Endothelial cell of hepatic sinusoid (primary cell): ENCODE data around the gene MC3R.
"Not testable (repeated sequence)": the region's sequence is repeated elsewhere in the genome, so short reads cannot be mapped to it uniquely, and the experiment has no call there.

Source experiments
- in situ Hi-C: cut with HindIII; loops from 2 replicates; pipeline ENCODE4 v1.10.0; 2017; ENCODE audit warnings: low sequenced_read_pairs

MC3R gene

DNA sequence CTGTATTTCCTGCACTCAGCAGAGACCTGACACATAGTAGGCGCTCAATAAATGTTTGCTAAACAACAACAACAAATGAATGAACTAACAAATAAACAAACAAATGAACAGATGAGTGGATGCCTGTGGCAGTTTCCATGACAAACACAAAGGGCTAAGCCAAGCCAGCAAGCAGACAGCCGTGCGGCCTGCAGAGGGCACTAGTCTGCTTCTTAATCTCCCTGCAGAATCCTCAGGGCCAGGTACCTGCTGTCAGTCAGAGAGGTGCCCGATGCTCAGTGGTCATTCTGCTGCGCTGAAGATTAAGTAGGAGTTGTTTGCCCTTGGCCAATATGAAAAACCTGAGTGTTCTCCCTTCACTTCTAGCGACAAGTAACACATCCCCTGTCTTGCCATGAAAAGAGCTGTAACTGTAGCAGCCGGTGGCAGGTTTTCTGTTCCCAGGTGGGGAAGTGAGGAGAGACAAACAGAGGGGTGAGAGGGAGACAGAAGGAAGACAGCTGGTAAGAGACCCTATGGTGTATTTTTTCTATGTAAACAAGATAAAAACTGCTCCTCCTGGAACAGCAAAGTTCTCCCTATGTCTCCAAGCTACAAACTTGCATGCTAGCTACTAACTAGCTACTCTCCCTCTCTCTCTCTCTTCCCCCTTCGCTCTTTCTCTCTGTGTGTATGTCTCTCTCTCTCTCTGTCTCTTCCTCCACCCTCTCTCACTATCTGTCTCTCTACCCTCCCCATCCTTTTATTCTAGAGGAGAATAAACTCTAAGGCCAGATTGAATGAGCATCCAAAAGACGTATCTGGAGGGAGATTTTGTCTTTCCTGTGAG is at the start of gene MC3R:
MC3R (plus strand) TSS at position 779 of the 829 bp plus-strand sequence. CDS start 112 bp downstream, outside the sequence.
- in situ Hi-C loops: no loop called here

DNA sequence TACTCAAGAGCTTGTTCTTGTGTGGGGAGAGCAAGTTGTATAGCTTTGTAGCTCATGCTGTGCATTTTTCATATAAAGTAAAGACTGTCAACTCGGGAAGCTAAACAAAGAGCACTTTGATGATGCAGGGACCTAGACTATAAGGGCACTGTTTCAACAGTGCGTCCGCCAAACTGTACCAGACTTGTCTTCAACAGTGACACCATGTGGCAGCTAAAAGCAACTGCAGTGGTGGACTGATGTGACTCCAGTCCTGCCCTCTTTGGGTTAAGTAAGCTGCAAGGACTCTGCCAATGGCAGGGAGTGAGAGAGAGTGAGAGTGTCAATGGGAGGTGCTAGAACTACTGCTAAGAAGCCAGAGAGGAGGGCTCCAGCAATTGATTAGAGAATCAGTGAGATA is 48.1 kb upstream of the MC3R start:
- in situ Hi-C loops: no loop called here

DNA sequence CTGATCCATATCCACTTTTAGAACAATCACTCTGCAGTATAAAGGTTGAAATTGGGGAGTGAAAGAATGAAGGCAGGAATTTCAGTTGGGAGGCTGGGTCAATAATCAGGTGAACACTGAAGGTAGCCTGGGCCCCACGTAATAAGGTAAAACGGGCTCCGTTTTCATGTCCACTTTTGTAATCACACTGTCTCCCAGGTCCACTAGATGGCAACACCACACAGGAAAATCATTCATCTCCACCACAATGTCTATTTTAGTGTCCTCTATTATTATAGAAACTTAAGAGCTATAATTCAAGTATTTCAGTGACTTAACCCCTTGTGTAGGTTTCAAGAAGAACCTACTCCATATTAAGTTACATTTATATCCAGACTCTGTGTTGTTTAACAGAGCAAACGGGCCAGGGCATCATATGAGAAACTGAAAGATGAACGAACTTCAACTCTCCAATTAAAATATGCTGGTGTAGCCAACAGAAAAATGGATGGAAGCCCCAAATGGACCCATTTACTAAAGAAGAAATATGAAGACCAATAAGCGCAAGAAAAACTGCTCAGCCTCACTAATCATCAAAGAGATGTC is 45.9 kb upstream of the MC3R start:
- in situ Hi-C loops: no loop called here

DNA sequence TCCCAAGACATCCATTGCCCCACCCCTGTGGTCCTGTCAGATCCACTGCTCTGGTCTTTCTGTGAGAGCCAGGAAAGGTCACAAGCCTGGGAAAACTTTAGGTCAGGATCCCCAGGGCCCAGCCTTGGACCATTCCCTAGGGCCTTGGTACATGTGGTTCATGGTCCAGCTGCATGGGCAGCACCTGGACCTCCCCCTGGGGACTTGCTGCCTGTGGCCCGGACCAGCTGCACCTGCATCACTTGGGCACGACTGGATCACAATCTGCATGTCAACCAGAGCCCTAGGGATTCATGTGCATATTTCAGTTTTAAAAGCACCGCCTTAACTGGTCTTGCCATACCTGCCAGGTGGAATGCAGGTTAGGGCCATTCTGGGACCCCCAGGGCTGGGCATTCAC is 44.3 kb upstream of the MC3R start:
- in situ Hi-C loops: no loop called here

DNA sequence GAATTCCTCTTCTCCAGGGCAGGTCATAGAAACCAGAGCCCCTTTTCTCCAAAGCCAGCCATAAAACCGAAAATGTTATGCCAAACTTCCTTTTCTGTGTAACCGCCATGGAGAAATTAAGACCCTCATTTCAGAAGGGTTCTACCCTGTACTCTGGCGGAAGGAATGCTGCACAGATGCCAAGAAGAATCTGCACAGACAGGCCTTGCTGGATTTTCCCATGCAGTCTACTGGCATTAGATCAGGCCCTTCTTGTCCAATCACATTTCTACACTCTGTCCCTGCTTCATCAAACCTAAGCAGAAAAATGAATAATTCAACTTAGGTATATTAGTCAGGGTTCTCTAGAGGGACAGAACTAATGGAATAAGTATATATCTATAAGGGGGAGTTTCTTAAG is 43.2 kb upstream of the MC3R start:
- in situ Hi-C loops: no loop called here

DNA sequence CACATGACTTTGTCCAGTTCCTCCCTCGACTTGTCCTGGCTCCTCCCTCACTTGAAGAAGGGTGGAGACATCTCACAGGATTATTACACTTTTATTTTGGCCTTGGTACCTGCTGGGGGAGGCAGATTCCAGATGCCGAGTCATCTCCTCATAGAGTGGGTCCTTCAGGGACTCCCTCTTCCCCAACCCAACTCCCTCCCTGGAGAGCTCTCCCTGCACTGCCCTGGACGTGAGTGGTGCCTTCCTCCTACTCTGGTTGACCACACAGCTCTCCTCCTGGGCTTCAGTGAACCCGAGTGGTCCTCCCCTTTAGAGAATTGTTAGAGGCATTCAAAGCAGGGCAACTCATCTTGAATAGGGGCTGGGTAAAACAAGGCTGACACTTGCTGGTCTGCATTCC is 40.9 kb upstream of the MC3R start:
- in situ Hi-C loops: no loop called here

DNA sequence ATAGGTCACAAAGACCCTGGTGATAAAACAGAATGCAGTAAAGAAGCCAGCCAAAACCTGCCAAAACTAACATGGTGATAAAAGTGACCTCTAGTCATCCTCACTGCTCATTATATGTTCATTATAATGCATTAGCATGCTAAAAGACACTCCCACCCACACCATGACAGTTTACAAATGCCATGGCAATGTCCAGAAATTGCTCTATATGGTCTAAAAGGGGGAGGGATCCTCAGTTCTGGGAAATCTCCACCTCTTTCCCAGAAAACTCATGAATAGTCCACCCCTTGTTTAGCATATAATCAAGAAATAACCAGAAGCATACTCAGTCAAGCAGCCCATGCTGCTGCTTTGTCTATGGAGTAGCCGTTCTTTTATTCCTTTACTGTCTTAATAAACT is 40.4 kb upstream of the MC3R start:
- in situ Hi-C loops: no loop called here

DNA sequence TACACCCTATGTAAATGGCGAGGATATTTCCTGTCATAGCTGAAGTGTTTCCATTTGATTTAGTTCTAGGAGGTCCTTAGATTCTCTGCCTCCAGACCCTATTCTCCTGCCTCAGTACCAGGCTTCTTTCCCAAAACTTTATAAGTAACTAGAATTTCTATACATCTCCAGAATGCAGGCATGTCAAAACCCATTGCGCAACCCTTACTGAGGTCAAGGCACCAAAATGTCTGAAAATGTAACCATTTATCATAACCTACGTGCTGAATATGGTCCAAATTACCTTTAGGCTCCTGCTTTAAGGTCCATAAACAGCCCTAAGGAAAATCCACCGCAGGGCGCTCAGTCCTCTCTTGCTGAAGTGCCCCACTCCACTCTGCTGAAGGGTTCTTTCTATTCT is 37.5 kb upstream of the MC3R start:
- in situ Hi-C loops: no loop called here

DNA sequence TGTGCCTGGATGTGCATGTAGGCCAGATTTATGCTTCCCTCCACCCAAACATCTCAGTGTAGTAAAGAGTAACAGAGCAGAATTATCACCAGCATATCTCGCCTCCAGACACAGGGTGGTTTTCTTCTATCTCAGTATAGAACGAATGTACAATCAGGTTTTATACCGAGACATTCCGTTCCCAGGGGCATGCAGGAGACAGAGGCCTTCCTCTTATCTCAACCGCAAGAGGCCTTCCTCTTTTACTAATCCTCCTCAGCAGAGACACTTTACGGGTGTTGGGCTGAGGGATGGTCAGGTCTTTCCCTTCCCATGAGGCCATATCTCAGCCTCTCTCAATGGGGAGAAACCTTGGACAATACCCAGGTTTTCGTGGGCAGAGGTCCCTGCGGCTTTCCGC is 36.4 kb upstream of the MC3R start:
- in situ Hi-C loops: no loop called here

DNA sequence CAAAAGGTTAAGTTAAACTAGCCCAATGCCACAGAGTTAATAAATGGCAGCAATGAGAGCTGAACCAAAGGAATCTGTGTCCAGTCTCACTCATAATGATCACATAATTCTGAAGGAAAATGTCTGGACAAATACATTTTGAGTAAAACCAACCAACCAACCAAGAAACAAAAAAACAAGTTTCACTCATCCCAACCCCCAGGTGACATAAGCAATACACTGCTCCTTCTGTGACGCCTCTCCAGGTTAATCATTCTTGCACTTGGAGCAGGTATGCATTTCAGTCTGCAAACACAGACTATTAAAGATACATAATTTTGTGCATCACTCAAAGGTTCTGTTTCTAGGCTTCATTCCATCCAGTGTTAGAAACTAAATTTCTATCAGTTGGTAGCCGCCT is 35.2 kb upstream of the MC3R start:
- in situ Hi-C loops: no loop called here

DNA sequence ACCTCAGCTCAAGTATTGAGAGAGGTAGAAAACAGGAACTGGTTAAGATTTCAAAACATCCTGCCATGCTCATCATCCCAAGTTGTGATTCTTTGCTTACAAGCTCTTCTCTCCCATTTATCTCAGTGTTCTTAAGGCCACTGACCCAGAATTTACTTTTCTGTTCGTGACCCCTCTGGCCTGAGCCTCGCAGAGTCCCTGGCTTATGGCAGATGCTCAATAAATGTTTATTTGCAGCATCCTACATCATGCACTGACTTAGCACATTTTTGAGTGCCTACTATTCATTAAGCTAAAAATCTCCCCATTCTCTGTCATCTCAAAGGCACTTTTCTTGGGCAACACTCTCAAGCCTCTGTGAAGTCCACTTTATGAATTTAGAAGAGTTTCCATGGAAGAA is 33.4 kb upstream of the MC3R start:
- in situ Hi-C loops: no loop called here

DNA sequence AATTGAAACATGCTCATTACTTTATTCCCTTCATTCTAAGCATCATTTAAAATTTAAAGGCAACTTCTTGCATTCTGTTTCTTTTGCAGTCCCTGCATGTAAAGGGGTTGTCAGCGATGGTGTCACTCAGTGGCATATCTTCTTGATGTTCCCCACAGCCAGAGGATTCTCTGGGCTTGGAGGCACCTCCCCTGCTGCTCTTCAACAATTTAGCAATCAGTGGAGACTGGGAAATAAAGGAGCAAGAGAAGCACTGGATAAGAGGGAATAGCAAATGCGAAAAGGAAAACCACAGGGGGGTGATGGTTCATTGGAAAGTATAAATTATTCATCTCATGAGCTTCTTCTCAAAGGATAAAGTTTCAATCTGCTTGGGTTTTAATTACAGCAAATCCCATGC is 30.7 kb upstream of the MC3R start:
- in situ Hi-C loops: no loop called here

DNA sequence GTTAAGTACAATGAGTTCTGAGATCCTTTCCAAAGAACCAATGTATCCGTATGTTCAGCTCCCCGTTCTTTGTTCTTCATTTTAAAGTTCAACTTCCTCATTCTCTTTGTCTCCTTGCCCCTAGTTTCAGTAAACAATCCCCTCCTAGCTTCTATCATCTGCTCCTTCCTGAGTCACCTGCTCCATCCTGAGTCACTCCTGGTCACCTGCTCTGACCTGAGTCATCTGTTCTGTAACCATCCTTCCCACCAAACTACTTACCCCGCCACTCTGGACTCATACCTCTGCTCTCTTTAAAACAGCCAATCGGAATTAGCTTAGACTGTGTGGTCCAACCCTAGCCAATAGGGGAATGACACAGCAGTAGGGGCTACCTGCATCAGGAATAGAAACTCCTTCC is 27.3 kb upstream of the MC3R start:
- in situ Hi-C loops: not testable (repeated sequence)

DNA sequence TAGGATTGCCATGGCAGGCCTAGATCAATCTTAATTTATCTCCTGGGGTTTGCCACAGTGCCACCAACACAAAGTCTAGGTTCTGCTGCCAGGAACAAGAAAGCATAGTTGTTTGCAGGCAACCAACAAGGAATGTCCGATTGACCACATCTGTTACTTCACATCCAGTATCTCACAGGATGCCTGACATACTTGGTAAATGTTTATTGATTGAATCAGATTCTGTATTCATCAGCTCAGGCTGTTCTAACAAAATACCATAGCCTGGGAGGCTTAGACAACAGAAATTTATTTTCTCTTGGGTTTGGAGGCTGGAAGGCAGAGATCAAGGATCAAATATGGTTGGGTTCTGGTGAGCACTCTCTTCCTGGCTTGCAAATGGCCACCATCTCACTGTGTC is 26.3 kb upstream of the MC3R start:
- in situ Hi-C loops: no loop called here

DNA sequence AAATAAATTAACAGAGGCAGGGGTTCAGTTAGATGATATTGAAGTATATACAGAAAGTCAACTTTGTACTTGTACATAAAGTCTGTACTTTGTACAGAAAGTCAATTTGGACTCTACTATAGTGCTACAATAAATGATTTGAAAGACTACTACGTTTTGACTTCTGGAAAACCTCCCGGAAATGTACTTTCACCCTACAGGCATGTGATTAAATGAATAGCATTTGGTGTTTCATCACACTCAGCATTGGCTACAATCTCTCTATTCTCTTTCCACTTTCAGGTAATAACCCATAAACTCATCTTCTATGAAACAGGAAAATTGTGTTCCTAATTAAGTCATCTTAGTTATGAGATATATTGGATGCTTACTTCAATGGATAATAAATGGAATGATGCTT is 25.6 kb upstream of the MC3R start:
- in situ Hi-C loops: no loop called here

DNA sequence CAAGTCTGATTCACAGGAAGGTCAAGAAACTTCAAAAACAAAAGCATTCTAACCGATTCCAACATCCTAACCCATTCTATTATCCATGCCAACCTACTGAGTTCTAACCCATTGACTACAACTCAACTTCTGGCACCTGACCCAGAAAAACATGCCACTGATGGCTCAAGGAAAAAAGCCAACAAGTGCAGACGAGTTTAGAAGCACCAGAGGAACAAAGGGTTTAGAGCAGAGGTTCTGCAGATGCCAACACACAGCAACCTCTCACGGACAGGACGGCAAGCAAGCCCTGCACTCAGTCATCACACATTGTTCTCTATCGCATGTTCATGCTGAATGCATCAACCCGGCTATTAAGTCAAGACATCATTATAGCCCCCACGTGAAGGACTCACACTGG is 25.2 kb upstream of the MC3R start:
- in situ Hi-C loops: no loop called here

DNA sequence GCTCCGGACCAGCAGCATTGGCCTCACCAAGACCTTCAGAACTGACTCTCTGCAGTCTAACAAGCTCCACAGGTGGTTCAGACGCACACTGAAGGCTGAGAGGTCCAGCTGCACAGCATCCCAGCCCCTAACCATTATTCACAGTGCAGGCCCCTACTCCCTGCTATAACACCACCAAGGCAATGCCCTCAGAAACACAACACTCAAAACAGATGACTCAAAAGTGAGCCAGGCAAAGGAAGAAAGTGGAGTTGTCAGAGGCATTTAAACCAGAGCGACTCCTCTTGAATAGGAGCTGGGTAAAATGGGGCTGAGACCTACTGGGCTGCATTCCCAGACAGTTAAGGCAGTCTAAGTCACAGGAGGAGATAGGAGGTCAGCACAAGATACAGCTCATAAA is 20.5 kb upstream of the MC3R start:
- in situ Hi-C loops: no loop called here

DNA sequence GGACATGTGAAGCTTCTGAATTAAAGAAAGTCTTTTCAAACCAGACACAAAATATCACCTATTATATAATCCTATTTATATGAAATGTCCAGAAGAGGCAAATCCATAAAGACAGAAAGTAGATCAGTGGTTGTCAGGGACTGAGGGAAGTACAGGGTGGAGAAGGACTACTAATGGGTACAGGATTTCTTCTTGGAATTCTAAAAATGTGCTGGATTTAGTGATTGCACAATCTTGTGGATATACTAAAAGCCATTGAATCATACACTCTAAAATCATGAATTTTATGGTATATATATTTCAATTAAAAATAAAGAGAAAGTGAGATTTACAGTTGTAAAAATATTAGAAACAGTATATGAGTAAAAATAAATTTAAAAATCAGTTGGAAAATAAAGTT is 18.7 kb upstream of the MC3R start:
- in situ Hi-C loops: no loop called here

DNA sequence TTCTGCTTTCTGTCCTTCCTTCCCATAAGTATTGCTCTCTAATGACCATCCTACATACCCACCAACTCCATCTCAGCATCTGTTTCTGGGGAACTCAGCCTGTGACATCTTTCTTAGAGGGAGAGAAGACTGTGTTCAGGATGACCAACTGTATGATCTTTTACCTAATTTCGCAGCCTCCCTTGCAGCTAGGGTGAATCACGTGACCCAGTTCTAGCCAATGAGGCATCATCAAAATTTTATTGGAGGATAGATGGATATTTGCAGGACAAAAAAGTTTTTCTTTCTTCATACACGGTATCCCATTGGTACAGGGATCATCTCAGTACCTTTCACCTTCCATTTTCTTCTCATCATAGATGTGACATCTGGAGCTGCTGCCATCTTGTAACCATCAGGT is 14.4 kb upstream of the MC3R start:
- in situ Hi-C loops: no loop called here

DNA sequence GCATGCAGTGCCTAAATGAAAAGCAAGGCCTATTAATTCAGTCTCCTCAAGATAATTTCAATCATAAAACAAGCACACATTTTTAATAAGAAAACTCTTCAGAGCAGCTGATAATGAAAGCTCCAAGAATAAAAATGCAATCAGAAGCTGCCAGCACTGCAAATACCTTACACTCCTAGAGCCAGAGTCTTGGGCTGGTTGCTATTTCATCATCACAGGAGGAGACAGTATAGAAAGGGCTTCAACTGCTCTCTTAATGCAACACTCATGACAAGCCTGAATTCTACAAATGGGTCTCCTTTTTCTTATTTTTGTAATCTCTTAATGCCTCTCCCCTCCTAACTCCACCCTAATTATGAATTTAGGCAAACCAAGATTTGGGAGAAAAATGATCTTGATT is 11.2 kb upstream of the MC3R start:
- in situ Hi-C loops: no loop called here

DNA sequence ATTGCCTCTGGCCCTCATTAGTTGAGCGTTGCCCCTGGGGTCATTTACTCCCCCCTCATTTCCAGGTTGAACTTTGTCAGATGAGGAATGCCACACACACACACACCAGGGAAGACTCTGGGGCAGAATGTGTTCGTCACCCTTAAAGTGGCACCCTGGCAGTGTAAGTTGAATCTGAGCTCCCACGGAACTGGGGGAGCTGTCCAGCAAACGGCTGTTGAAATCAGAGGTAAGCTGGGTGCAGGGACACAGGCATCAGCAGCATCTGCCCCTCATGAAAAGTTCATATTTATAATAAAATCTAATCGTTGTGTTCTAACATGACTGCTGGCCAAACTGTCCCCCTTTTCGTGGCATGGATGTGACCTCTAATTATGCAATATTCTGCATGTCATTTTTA is 4.3 kb upstream of the MC3R start:
- in situ Hi-C loops: no loop called here

DNA sequence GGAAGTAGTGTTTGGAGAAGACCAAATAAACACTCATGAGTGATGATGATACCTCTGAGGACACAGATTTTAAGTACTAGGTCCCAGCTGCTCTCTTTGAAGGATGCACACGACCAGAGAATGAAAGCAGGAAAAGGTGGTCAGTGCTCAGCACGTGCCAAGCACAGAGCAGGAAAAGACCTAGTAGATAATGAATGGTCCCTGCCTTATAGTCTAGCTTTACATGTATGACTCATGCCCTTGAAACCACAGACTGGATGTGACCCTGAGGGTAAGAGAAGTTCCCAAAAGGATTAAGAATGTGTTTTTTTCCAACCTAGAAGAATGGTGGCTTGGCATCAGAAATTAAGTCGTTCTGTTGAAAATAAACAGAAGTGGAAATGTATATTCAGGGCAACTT is 2.8 kb upstream of the MC3R start:
- in situ Hi-C loops: no loop called here
